Measurements from ENCODE around the gene GRK3.
"Not testable (repeated sequence)": the region's sequence is repeated elsewhere in the genome, so short reads cannot be mapped to it uniquely, and the experiment has no call there.

GRK3 gene

GRCh38 chr22:25572708-25573171 is 8.3 kb downstream of the GRK3 start:
- DNase-seq (ENCODE audit: low read depth) = no peak

- no peak for DNase-seq (ENCODE audit: low read depth)
Measured at GRCh38 chr22:25573841-25574240, 9.4 kb downstream of the GRK3 start.

- no peak for DNase-seq (ENCODE audit: low read depth)
Measured at GRCh38 chr22:25574736-25575135, 10.3 kb downstream of the GRK3 start.

GRCh38 chr22:25575674-25576392 is 11.4 kb downstream of the GRK3 start:
- DNase-seq (ENCODE audit: low read depth) = not testable (repeated sequence)

GRCh38 chr22:25581452-25581851 is 17.0 kb downstream of the GRK3 start:
- not testable (repeated sequence) for DNase-seq (ENCODE audit: low read depth)

- no peak for DNase-seq (ENCODE audit: low read depth)
Measured at GRCh38 chr22:25582946-25583345, 18.5 kb downstream of the GRK3 start.

GRCh38 chr22:25584993-25585392 is 20.5 kb downstream of the GRK3 start:
- not testable (repeated sequence) for DNase-seq (ENCODE audit: low read depth)

GRCh38 chr22:25589664-25590063 is 25.2 kb downstream of the GRK3 start:
- DNase-seq (ENCODE audit: low read depth) = not testable (repeated sequence)

GRCh38 chr22:25593323-25593722 is 28.8 kb downstream of the GRK3 start:
- DNase-seq (ENCODE audit: low read depth) = not testable (repeated sequence)

- DNase-seq (ENCODE audit: low read depth) = no peak
Measured at GRCh38 chr22:25598609-25599008, 34.1 kb downstream of the GRK3 start.

GRCh38 chr22:25602445-25602844 is 38.0 kb downstream of the GRK3 start:
- no peak for DNase-seq (ENCODE audit: low read depth)

GRCh38 chr22:25602916-25603315 is 38.4 kb downstream of the GRK3 start:
- DNase-seq (ENCODE audit: low read depth) = no peak

GRCh38 chr22:25605146-25605545 is 40.7 kb downstream of the GRK3 start:
- DNase-seq (ENCODE audit: low read depth) = not testable (repeated sequence)

- DNase-seq (ENCODE audit: low read depth) = not testable (repeated sequence)
Measured at GRCh38 chr22:25605565-25605964, 41.1 kb downstream of the GRK3 start.

GRCh38 chr22:25611284-25611683 is 46.8 kb downstream of the GRK3 start:
- DNase-seq (ENCODE audit: low read depth) = not testable (repeated sequence)

GRCh38 chr22:25613131-25613530 is 48.7 kb downstream of the GRK3 start:
- not testable (repeated sequence) for DNase-seq (ENCODE audit: low read depth)

GRCh38 chr22:25613558-25613957 is 49.1 kb downstream of the GRK3 start:
- not testable (repeated sequence) for DNase-seq (ENCODE audit: low read depth)

GRCh38 chr22:25614791-25615190 is 50.3 kb downstream of the GRK3 start:
- not testable (repeated sequence) for DNase-seq (ENCODE audit: low read depth)

GRCh38 chr22:25621986-25622385 is 57.5 kb downstream of the GRK3 start:
- no peak for DNase-seq (ENCODE audit: low read depth)

- no peak for DNase-seq (ENCODE audit: low read depth)
Measured at GRCh38 chr22:25623310-25623734, 58.8 kb downstream of the GRK3 start.

- DNase-seq (ENCODE audit: low read depth) = no peak
Measured at GRCh38 chr22:25623851-25624250, 59.4 kb downstream of the GRK3 start.

- DNase-seq (ENCODE audit: low read depth) = no peak
Measured at GRCh38 chr22:25624476-25624875, 60.0 kb downstream of the GRK3 start.

- DNase-seq (ENCODE audit: low read depth) = not testable (repeated sequence)
Measured at GRCh38 chr22:25625747-25626623, 61.5 kb downstream of the GRK3 start.

Data from activated T-cell treated with anti-CD3 and anti-CD28 coated beads for 1 hour (primary cell).